HepG2 (cell line): ENCODE measurements around the gene DAG1. TPM values are rescaled to one million over a fixed set of nuclear protein-coding genes. Genes with fewer than 3 reads are reported as not detected.

Experiments
- ATAC-seq: fragments of 200-7000 bp; cut with Tn5 transposase; 3 replicates; pipeline ENCODE4 v1.9.1; 2020; ENCODE audit warnings: mild to moderate bottlenecking, moderate library complexity
- BruUV-seq: library from RNA; stranded (reverse); fragments of 400-500 nt; replicated peaks from 2 replicates; lab custom pipeline; 2021; lab: Mats Ljungman, UMichigan
- CTCF ChIA-PET: fragments of 300-600 bp; formaldehyde crosslinking; extraction: SDS; loops from one replicate; lab custom pipeline; 2021; ENCODE audit warnings: low total read pairs, inconsistent platforms, low intra/inter-chr PET ratio; lab: Yijun Ruan, JAX
- POLR2A ChIA-PET: fragments of 350-600 bp; sonication (Branson Sonifier 250); formaldehyde crosslinking; loops from one replicate; lab custom pipeline; 2020; ENCODE audit warnings: antibody characterized with exemption, inconsistent platforms; lab: Yijun Ruan, JAX
- DNase-seq: peaks from one replicate; pipeline ENCODE4 v3.0.0-alpha.2; 2015; ENCODE audit warnings: low spot score
- FAIRE-seq: peaks from 3 replicates; lab custom pipeline; 2011; peaks lifted over from hg19 to GRCh38; lab: Jason Lieb, UNC
- H2AFZ ChIP-seq: one replicate; pipeline ENCODE4 v1.6.1; 2011; ENCODE audit warnings: low read length, inconsistent platforms
- H3K27ac ChIP-seq: fragments of 300-600 bp; 3 replicates; pipeline ENCODE4 v1.8.0; 2011; ENCODE audit warnings: mixed run types, mild to moderate bottlenecking, mixed read lengths, low read length, inconsistent platforms; ENCODE audit not compliant: insufficient read depth; ENCODE audit errors: extremely low read length
- H3K27me3 ChIP-seq, 2 experiments: fragments of 200-600 bp in 1 of 2; 2 replicates in 1 of 2; 3 replicates in 1 of 2; pipeline versions ENCODE4 v1.6.0 to v1.8.0; 2011; ENCODE audit warnings: low read length in 2 of 2, mild to moderate bottlenecking in 2 of 2, moderate library complexity in 2 of 2, inconsistent platforms in 1 of 2; ENCODE audit not compliant: insufficient read depth in 2 of 2, control insufficient read depth in 1 of 2
- H3K36me3 ChIP-seq, 2 experiments: fragments of 200-600 bp in 1 of 2; replicated peaks in 1 of 2; 2 replicates in 1 of 2; 3 replicates in 1 of 2; pipeline versions ENCODE4 v1.5.1 to v1.8.0; 2011; ENCODE audit warnings: low read length in 2 of 2, inconsistent platforms in 1 of 2; ENCODE audit not compliant: insufficient read depth in 2 of 2, control insufficient read depth in 1 of 2
- H3K4me1 ChIP-seq: 2 replicates; pipeline ENCODE4 v1.5.1; 2012; ENCODE audit warnings: low read length, inconsistent platforms; ENCODE audit not compliant: insufficient read depth
- H3K4me2 ChIP-seq: 2 replicates; pipeline ENCODE4 v1.6.0; 2011; ENCODE audit warnings: low read depth, low read length, inconsistent platforms
- H3K4me3 ChIP-seq, 3 experiments: fragments of 200-600 bp in 1 of 3; sonication (generic), shearing (Covaris generic) in 1 of 3; replicated peaks in 1 of 3; 2 replicates each; pipeline ENCODE4 v1.5.1; 2011 to 2016; ENCODE audit warnings: low read length in 3 of 3, inconsistent platforms in 2 of 3, low read depth in 2 of 3, mild to moderate bottlenecking in 2 of 3, control low read depth in 1 of 3, mixed read lengths in 1 of 3; ENCODE audit not compliant: insufficient read depth in 1 of 3
- H3K79me2 ChIP-seq: one replicate; pipeline ENCODE4 v1.6.1; 2011; ENCODE audit warnings: low read length, inconsistent platforms; ENCODE audit not compliant: insufficient read depth
- H3K9ac ChIP-seq: 2 replicates; pipeline ENCODE4 v1.6.0; 2011; ENCODE audit warnings: mild to moderate bottlenecking, low read depth, low read length, inconsistent platforms; ENCODE audit not compliant: insufficient read depth
- H3K9me3 ChIP-seq: 2 replicates; pipeline ENCODE4 v1.5.1; 2012; ENCODE audit warnings: mild to moderate bottlenecking, low read length
- H4K20me1 ChIP-seq: 2 replicates; pipeline ENCODE4 v1.6.0; 2011; ENCODE audit warnings: inconsistent platforms, mild to moderate bottlenecking, low read length, moderate library complexity; ENCODE audit not compliant: insufficient read depth
- KLF16 ChIP-seq, 2 experiments: sonication (generic) in 1 of 2; formaldehyde crosslinking in 1 of 2; IDR thresholded peaks; 2 replicates each; pipeline versions ENCODE4 v1.6.1 to v1.8.0; 2016 to 2023; ENCODE audit warnings: missing genetic modification reagents in 2 of 2, missing compliant biosample characterization in 1 of 2
- NONO ChIP-seq, 2 experiments: fragments of 450-650 bp in 1 of 2; sonication (generic) in 1 of 2; formaldehyde crosslinking in 1 of 2; IDR thresholded peaks in 1 of 2; conservative IDR thresholded peaks in 1 of 2; 2 replicates each; pipeline versions ENCODE4 v1.6.1 to v1.8.0; 2017 to 2022; ENCODE audit warnings: mild to moderate bottlenecking in 1 of 2, missing genetic modification reagents in 1 of 2, moderate library complexity in 1 of 2
- RFXAP ChIP-seq: sonication (generic); formaldehyde crosslinking; IDR thresholded peaks from 2 replicates; pipeline ENCODE4 v1.4.0; 2020; ENCODE audit warnings: missing genetic modification reagents, borderline replicate concordance
- SIX1 ChIP-seq: sonication (generic); formaldehyde crosslinking; IDR thresholded peaks from 2 replicates; pipeline ENCODE4 v1.4.0; 2020; ENCODE audit warnings: missing genetic modification reagents, borderline replicate concordance
- SMAD3 ChIP-seq: sonication (generic); formaldehyde crosslinking; IDR thresholded peaks from 2 replicates; pipeline ENCODE4 v1.4.0; 2020; ENCODE audit warnings: missing genetic modification reagents
- SP140L ChIP-seq: sonication (generic); formaldehyde crosslinking; IDR thresholded peaks from 2 replicates; pipeline ENCODE4 v1.4.0; 2020; ENCODE audit warnings: missing genetic modification reagents, borderline replicate concordance
- TMF1 ChIP-seq: sonication (generic); formaldehyde crosslinking; IDR thresholded peaks from 2 replicates; pipeline ENCODE4 v1.8.1; 2022; ENCODE audit warnings: low read depth, missing genetic modification reagents
- ZFP37 ChIP-seq: sonication (generic); formaldehyde crosslinking; IDR thresholded peaks from 2 replicates; pipeline ENCODE4 v1.4.0; 2020; ENCODE audit warnings: missing genetic modification reagents, borderline replicate concordance
- ZFY ChIP-seq: sonication (generic); formaldehyde crosslinking; IDR thresholded peaks from 2 replicates; pipeline ENCODE4 v1.4.0; 2020; ENCODE audit warnings: missing genetic modification reagents
- ZKSCAN8 ChIP-seq: IDR thresholded peaks from 2 replicates; pipeline ENCODE4 v1.6.1; 2016; ENCODE audit warnings: borderline replicate concordance, missing genetic modification reagents, missing compliant biosample characterization
- ZNF138 ChIP-seq: sonication (generic); formaldehyde crosslinking; IDR thresholded peaks from 2 replicates; pipeline ENCODE4 v1.5.0; 2020; ENCODE audit warnings: mild to moderate bottlenecking, low read depth, missing genetic modification reagents
- ZNF282 ChIP-seq: fragments of 450-650 bp; IDR thresholded peaks from 2 replicates; pipeline ENCODE4 v1.6.1; 2018; ENCODE audit not compliant: partially characterized antibody
- ZNF3 ChIP-seq: IDR thresholded peaks from 2 replicates; pipeline ENCODE4 v1.7.0; 2017; ENCODE audit warnings: inconsistent platforms
- ZNF382 ChIP-seq: sonication (generic); formaldehyde crosslinking; IDR thresholded peaks from 2 replicates; pipeline ENCODE4 v1.5.0; 2020; ENCODE audit warnings: missing genetic modification reagents, mild to moderate bottlenecking, borderline replicate concordance
- ZNF614 ChIP-seq: IDR thresholded peaks from 2 replicates; pipeline ENCODE4 v1.6.1; 2018; ENCODE audit warnings: missing biosample characterization, missing genetic modification reagents, inconsistent platforms, borderline replicate concordance
- ZNF776 ChIP-seq: sonication (generic); formaldehyde crosslinking; IDR thresholded peaks from 2 replicates; pipeline ENCODE4 v1.4.0; 2020; ENCODE audit warnings: mild to moderate bottlenecking, missing genetic modification reagents
- ZNF839 ChIP-seq: sonication (generic); formaldehyde crosslinking; IDR thresholded peaks from 2 replicates; pipeline ENCODE4 v1.4.0; 2020; ENCODE audit warnings: missing genetic modification reagents, mild to moderate bottlenecking, borderline replicate concordance
- WGBS: methylation state at CpG from one replicate; pipeline ENCODE4 v1.1.6; 2017; ENCODE audit warnings: low lambda C conversion rate; 5-methylcytosine and 5-hydroxymethylcytosine counted together
- in situ Hi-C: cut with HindIII; loops from 2 replicates; pipeline ENCODE4 v1.10.0; 2017; ENCODE audit warnings: low pct_unique_long_range_greater_than_20kb; ENCODE audit not compliant: extremely low pct_ligation_motif_present
- intact Hi-C: fragments of 100-400 bp; cut with micrococcal nuclease; formaldehyde crosslinking; loops from one replicate; pipeline ENCODE4 v1.10.0; 2022; ENCODE audit not compliant: unreplicated experiment
- polyA plus RNA-seq, 8 experiments: library from polyadenylated mRNA; depleted of rRNA in 3 of 8; stranded (reverse) in 7 of 8; unstranded in 1 of 8; fragments of >200 nt; fragmentation: Illumina TruSeq in 4 of 8; extraction: Trizol in 4 of 8; gene quantifications; 2 replicates each; pipeline versions ENCODE4 v1.2.1 to v1.2.3, GENCODE V29; 2011 to 2016; ENCODE audit warnings: low read depth in 4 of 8, missing spikeins in 1 of 8, mixed read lengths in 1 of 8; ENCODE audit not compliant: insufficient read depth in 1 of 8
- total RNA-seq, 5 experiments: library from RNA; depleted of rRNA; stranded (reverse); fragments of >200 nt; fragmentation: Illumina TruSeq; extraction: Trizol; gene quantifications; 2 replicates each; pipeline ENCODE4 v1.2.3, GENCODE V29; 2016; ENCODE audit warnings: low read depth in 1 of 5
- TF ChIP-seq, protein P1 (sequence below): sonication (generic); formaldehyde crosslinking; IDR thresholded peaks from 2 replicates; pipeline ENCODE4 v1.8.0; 2022; ENCODE audit warnings: mild to moderate bottlenecking, missing genetic modification reagents, moderate library complexity
- TF ChIP-seq, protein P2 (sequence below): sonication (generic); formaldehyde crosslinking; IDR thresholded peaks from 2 replicates; pipeline ENCODE4 v1.9.0; 2021; ENCODE audit warnings: mild to moderate bottlenecking, missing genetic modification reagents

Gene DAG1
- total and polyA plus RNA-seq, 2 of the 13 experiments (the other 11 are each of a cell fraction or from before 2014, with no cell fraction given) = 47.3 to 50.4 TPM

DNA sequence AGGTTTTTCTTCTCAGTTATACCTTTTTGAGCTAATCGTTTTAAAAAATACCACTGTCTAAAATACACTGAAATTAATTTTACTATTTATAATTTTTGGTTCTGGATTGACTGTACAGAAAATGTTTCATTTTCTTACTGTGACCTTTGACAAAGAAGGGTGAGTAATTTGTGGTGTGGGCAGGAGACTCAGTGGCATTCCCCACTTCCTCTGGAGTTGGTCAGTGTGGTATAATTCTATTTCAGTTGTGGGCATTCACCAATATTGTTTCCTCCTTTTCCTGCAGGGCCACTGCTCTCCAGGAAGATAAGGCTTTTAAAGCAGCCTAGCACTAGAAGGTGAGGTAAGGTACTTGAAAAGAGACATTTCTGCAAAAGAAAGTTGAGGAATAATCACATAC, 6.5 kb downstream of the DAG1 start:
- in situ Hi-C loops (no loop called here), intact Hi-C loops (no loop called here)
- DNase-seq = no peak
- Histone ChIP-seq H3K4me2 (no peak overlapping the region), H4K20me1 (no peaks in the 10 kb centered on the region), H3K27me3 (no peaks in the 10 kb centered on the region), H3K9ac (no peak overlapping the region), H3K79me2 (peaks cover 32% of the 10 kb centered on the region), H3K4me1 (peaks cover 12% of the 10 kb centered on the region), H3K27ac (no peak overlapping the region), H3K36me3 (peaks cover 2 to 23% of the 10 kb centered on the region in 2 experiments; a peak in 4 of 5 replicates), H2AFZ (no peak overlapping the region), H3K9me3 (no peaks in the 10 kb centered on the region), H3K4me3 (no peak overlapping the region)
- WGBS = 94% methylated on average over 1 of the region's 1 CpG
- CTCF ChIA-PET = no interaction called here
- FAIRE-seq = no peak
- BruUV-seq = no TSS peak
- ATAC-seq = no peak
- POLR2A ChIA-PET = no interaction called here
- no peak for TF ChIP-seq TMF1 (CRISPR knock-in tag)
- no peak for TF ChIP-seq NONO (IDR thresholded peaks at IDR 0.05)
- TF ChIP-seq NONO (CRISPR knock-in tag; conservative IDR thresholded peaks at IDR 0.05) = no peak
- TF ChIP-seq ZNF839 (CRISPR knock-in tag) = no peak
- no peak for TF ChIP-seq ZNF282
- no peak for TF ChIP-seq RFXAP (CRISPR knock-in tag)
- no peak for TF ChIP-seq ZNF382 (CRISPR knock-in tag)
- no peak for TF ChIP-seq SIX1 (CRISPR knock-in tag)
- TF ChIP-seq SMAD3 (CRISPR knock-in tag) = no peak
- no peak for TF ChIP-seq ZKSCAN8 (CRISPR knock-in tag)
- TF ChIP-seq, protein P1, sequence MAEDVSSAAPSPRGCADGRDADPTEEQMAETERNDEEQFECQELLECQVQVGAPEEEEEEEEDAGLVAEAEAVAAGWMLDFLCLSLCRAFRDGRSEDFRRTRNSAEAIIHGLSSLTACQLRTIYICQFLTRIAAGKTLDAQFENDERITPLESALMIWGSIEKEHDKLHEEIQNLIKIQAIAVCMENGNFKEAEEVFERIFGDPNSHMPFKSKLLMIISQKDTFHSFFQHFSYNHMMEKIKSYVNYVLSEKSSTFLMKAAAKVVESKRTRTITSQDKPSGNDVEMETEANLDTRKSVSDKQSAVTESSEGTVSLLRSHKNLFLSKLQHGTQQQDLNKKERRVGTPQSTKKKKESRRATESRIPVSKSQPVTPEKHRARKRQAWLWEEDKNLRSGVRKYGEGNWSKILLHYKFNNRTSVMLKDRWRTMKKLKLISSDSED = no peak
- no peak for TF ChIP-seq SP140L
- TF ChIP-seq ZNF3 (CRISPR knock-in tag) = no peak
- TF ChIP-seq ZFP37 (CRISPR knock-in tag) = no peak
- TF ChIP-seq, protein P2, sequence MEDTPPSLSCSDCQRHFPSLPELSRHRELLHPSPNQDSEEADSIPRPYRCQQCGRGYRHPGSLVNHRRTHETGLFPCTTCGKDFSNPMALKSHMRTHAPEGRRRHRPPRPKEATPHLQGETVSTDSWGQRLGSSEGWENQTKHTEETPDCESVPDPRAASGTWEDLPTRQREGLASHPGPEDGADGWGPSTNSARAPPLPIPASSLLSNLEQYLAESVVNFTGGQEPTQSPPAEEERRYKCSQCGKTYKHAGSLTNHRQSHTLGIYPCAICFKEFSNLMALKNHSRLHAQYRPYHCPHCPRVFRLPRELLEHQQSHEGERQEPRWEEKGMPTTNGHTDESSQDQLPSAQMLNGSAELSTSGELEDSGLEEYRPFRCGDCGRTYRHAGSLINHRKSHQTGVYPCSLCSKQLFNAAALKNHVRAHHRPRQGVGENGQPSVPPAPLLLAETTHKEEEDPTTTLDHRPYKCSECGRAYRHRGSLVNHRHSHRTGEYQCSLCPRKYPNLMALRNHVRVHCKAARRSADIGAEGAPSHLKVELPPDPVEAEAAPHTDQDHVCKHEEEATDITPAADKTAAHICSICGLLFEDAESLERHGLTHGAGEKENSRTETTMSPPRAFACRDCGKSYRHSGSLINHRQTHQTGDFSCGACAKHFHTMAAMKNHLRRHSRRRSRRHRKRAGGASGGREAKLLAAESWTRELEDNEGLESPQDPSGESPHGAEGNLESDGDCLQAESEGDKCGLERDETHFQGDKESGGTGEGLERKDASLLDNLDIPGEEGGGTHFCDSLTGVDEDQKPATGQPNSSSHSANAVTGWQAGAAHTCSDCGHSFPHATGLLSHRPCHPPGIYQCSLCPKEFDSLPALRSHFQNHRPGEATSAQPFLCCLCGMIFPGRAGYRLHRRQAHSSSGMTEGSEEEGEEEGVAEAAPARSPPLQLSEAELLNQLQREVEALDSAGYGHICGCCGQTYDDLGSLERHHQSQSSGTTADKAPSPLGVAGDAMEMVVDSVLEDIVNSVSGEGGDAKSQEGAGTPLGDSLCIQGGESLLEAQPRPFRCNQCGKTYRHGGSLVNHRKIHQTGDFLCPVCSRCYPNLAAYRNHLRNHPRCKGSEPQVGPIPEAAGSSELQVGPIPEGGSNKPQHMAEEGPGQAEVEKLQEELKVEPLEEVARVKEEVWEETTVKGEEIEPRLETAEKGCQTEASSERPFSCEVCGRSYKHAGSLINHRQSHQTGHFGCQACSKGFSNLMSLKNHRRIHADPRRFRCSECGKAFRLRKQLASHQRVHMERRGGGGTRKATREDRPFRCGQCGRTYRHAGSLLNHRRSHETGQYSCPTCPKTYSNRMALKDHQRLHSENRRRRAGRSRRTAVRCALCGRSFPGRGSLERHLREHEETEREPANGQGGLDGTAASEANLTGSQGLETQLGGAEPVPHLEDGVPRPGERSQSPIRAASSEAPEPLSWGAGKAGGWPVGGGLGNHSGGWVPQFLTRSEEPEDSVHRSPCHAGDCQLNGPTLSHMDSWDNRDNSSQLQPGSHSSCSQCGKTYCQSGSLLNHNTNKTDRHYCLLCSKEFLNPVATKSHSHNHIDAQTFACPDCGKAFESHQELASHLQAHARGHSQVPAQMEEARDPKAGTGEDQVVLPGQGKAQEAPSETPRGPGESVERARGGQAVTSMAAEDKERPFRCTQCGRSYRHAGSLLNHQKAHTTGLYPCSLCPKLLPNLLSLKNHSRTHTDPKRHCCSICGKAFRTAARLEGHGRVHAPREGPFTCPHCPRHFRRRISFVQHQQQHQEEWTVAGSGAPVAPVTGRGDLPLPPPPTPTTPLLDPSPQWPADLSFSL (CRISPR knock-in tag) = no peak
- no peak for TF ChIP-seq ZNF614 (CRISPR knock-in tag)
- no peak for TF ChIP-seq ZNF138 (CRISPR knock-in tag)
- no peak for TF ChIP-seq ZFY (CRISPR knock-in tag)
- TF ChIP-seq ZNF776 = no peak
- no peak for TF ChIP-seq KLF16 (CRISPR knock-in tag; IDR thresholded peaks at IDR 0.05)
